ENCODE results near the gene PARD3B.

GRCh38 chr2:204650611-204651010, 105.3 kb downstream of the PARD3B start:
- TF ChIP-seq POLR2A (IDR thresholded peaks at IDR 0.05; ENCODE audit: low read length) (no peak), GATA1 (IDR thresholded peaks at IDR 0.05; ENCODE audit: low read depth, low read length) (no peak)

Measured in erythroblast (primary cell).